Cardiac fibroblast (primary cell): ENCODE data around the gene ELANE.
A peak's percentile ranks its signal among the peaks of the same experiment; 100 is the strongest.
"Not testable (repeated sequence)": the region's sequence is repeated elsewhere in the genome, so short reads cannot be mapped to it uniquely, and the experiment has no call there.

Experiments
- DNase-seq, 2 donors: peaks; one replicate each; pipeline versions ENCODE4 v3.0.0 to v3.0.0-alpha.2; 2010; ENCODE audit warnings: low read depth in 2 of 2
- H3K4me3 ChIP-seq, 2 donors: replicated peaks in 1 of 2; 1 replicate in 1 of 2; 2 replicates in 1 of 2; pipeline ENCODE4 v1.5.1; 2011; ENCODE audit warnings: low read depth in 2 of 2, low read length in 2 of 2, mild to moderate bottlenecking in 2 of 2, moderate library complexity in 1 of 2
- CTCF ChIP-seq: IDR thresholded peaks from one replicate; pipeline ENCODE4 v1.5.1; 2011; ENCODE audit warnings: low read depth, mild to moderate bottlenecking, low read length, inconsistent platforms

The ELANE gene

GRCh38 chr19:835210-835810 is 16.8 kb upstream of the ELANE start:
- DNase-seq, result no peak
- TF ChIP-seq CTCF, result no peak
- no peak overlapping the region for H3K4me3 ChIP-seq

- no peak for TF ChIP-seq CTCF
- no peak within 1 kb of the TSS for H3K4me3 ChIP-seq
- DNase-seq, result no peak
These were observed 11.4 kb upstream of the ELANE start, which contains the start of gene PRTN3 for GRCh38 chr19:840519-841206. TSS of gene PRTN3 (plus strand) at chr19:840999. CDS start at chr19:841009, 10 bp downstream.

- not testable (repeated sequence) for DNase-seq, H3K4me3 ChIP-seq
These were observed 9.3 kb upstream of the ELANE start for GRCh38 chr19:842802-843179.

GRCh38 chr19:843180-843835 is 8.8 kb upstream of the ELANE start:
- DNase-seq, result no peak
- no peak overlapping the region for H3K4me3 ChIP-seq
- peak; percentile 3 for TF ChIP-seq CTCF

- H3K4me3 ChIP-seq, result peak overlapping the region in 1 of 2 donors; percentile 19
- TF ChIP-seq CTCF, result no peak
- no peak for DNase-seq
These were observed 8.1 kb upstream of the ELANE start for GRCh38 chr19:843836-844545.

- TF ChIP-seq CTCF, result no peak
- no peak for DNase-seq
- no peak overlapping the region for H3K4me3 ChIP-seq
These were observed 7.5 kb upstream of the ELANE start for GRCh38 chr19:844546-844971.
